Testis (tissue), 2 donors: Measurements from ENCODE around the gene GRIK4.

Source experiments
- POLR2A ChIP-seq: fragments of 450-650 bp; IDR thresholded peaks from one replicate; pipeline ENCODE4 v1.6.1; 2017; ENCODE audit warnings: antibody characterized with exemption, mild to moderate bottlenecking, moderate library complexity
- TF ChIP-seq, protein P1 (sequence below), 3 experiments: fragments of 450-650 bp in 2 of 3; fragments of 200-600 bp in 1 of 3; sonication (generic) in 1 of 3; IDR thresholded peaks; one replicate each; pipeline ENCODE4 v1.5.1; 2016 to 2019; ENCODE audit warnings: antibody characterized with exemption in 3 of 3, mild to moderate bottlenecking in 2 of 3, moderate library complexity in 1 of 3

DNA sequence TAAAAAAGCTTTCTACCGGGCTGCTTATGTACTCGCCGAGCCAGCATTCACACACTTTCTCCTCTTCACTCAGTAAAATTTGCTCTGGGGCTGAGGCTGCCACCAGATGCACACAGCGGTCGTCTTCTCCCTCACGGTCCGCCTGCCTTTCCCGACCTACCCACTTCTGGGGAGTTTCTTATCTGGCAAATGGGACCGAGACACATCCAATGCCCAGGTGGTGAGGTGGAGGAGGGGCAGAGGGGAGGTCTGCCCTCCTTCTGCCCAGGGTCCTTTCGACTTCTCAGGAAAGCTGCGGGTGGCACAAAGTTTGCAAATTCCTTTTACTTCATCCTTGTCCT is 43.9 kb downstream of the GRIK4 start:
- no peak for TF ChIP-seq POLR2A
- TF ChIP-seq, protein P1, sequence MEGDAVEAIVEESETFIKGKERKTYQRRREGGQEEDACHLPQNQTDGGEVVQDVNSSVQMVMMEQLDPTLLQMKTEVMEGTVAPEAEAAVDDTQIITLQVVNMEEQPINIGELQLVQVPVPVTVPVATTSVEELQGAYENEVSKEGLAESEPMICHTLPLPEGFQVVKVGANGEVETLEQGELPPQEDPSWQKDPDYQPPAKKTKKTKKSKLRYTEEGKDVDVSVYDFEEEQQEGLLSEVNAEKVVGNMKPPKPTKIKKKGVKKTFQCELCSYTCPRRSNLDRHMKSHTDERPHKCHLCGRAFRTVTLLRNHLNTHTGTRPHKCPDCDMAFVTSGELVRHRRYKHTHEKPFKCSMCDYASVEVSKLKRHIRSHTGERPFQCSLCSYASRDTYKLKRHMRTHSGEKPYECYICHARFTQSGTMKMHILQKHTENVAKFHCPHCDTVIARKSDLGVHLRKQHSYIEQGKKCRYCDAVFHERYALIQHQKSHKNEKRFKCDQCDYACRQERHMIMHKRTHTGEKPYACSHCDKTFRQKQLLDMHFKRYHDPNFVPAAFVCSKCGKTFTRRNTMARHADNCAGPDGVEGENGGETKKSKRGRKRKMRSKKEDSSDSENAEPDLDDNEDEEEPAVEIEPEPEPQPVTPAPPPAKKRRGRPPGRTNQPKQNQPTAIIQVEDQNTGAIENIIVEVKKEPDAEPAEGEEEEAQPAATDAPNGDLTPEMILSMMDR (IDR thresholded peaks at IDR 0.05) = no peak
